Stimulated activated CD8-positive, alpha-beta memory T cell treated with anti-CD3 and anti-CD28 coated beads, Interleukin-7, amount 100 ng/mL, for 1 hour (primary cell): ENCODE results near the gene TACC2.

ENCODE experiments used
- DNase-seq, 2 donors: peaks; one replicate each; pipeline ENCODE4 v3.0.0-alpha.2; 2020; ENCODE audit warnings: low read depth in 2 of 2

The TACC2 gene

DNA sequence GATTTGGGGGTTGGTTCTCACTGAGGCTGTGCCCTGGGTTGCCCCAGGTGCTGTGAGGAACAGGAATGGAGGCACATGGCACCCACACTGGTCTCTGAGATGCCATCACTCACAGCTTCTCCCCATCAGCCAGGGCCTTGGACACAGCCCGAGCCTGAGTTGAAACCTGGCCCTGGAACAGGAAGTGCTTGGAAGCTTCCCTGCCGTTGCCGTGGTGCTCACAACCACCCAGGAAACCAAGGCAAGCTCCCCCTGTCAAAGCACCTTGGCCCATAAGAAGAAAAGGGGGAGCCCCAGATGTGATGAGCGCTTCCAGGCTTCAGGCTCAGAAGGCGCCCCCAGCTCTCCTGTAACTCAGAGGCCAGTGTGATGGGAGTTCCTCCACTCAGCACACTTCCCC lies 282.1 kb downstream of the TACC2 start, which contains the start of gene BTBD16:
Gene BTBD16, plus strand, starts transcription at position 221 of the 400 bp plus-strand sequence. CDS start 3,786 bp downstream, outside the sequence.
- no peak for DNase-seq

DNA sequence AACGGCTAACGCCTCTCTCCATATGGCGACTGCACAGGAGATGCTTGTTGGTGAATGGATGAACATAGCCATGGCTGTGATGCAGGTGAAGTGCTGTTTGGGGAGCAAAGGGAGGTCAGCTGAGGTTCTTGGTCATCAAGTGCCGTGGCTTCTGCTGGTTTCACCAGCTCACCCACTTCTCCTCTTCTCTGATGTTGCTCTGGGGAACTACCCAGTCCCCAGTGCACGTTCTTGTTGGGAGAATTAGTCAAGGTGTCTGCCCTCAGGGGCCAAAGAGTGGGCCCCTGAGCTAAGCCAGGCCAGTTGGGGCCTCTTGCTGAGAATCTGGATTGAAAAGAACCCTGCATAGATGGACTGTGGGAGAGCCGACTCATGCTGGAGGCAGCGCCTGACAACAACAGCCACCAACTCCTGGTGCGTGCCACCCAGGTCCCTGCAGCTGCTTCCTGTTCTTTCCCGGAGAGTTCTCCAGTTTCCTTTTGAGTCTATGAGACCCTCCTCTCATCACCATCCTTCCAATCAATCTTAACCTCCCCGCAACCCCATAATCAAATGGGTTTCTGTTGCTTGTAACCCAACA lies 285.1 kb downstream of the TACC2 start:
- DNase-seq, result no peak

DNA sequence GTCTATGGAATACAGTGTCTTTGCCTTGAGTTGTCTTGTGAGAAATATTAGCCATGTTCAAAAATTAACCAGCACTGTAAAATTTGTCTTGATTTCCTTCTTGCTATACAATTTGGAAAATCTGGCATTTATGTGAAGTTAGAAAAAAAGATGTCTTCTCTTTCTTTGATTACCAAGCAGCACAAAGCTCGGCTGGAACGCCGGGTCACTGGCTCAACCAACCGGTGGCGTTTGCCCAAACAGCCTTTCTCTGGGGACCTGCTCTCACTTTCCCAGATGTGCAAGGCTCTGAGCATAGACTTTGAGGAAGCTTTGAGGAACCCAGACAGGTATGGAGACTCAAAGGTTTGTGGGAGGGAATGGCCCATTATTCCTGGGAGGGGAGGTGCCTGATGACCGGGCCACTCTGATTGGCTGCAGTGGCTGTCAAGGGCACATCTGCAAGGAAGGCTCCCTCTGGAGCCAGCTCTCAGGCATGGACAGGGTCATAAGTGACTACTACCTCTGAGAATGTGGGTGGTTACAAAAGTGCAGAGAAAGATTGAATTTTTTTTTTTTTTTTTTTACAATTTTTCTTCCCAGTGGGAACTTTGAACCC lies 287.7 kb downstream of the TACC2 start:
- DNase-seq, result no peak

DNA sequence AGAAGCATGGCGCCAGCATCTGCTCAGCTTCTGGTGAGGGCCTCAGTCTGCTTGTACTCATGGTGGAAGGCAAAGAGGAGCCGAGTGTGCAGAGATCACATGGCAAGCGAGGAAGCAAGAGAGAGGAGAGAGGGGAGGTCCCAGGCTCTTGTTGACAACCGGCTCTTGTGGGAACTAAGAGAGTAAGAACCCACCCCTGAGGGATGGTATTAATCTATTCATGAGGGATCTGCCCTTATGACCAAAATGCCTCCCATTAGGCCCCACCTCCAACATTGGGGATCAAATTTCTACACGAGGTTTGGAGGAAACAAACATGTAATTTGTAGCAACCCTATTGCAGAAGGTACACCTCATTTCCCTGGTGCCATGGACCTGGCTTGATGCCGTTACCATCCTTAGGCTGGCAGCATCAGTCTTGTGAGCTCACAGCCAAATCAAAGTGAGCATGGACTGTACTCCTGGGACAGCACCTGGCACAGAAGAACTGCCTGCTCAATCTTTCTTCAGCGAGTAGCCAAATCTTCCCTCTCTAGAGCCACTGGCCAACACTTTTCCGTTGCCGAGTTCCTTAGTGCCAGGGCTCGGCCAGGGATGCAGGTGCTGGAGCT lies 288.7 kb downstream of the TACC2 start:
- no peak for DNase-seq

DNA sequence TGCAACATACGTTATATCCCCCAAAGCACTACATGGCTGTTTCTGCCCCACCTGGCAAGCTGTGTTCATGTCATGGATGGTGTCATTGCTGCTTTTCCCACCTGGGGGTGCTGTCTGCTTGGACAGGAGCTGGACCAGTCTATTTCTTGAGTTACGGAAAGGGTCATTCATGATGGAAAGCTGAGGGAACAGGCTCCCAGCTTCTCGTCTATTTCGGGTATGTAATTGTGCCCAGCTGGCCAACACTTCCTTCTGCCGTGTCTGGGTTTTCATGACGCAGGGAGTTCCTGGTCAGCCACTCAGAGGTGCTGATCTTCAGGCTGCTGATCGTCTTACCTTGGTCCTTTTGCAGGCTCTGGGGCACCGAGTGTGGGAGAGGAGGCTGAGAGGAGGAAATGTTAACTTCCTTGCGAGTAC lies 290.8 kb downstream of the TACC2 start:
- DNase-seq, result no peak

DNA sequence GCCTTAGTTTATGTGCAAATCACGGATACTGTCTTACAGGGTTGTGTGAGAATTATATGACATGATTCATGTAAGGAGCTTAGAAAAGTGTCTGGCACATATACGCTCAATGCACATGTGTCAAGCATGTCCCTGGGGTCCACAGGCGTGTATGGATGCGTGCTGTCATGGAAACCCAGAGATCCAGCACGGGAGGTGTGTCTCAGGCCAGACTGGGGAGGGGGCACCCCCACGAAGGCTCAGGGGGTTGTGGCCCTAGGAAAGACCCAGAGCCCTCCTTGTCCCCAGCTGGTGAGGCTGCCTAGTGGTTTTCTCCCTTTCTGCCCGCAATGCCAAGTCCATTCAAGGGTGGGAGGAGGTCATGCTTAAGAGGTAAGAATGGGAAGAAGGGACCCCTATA lies 291.2 kb downstream of the TACC2 start:
- DNase-seq, result no peak

DNA sequence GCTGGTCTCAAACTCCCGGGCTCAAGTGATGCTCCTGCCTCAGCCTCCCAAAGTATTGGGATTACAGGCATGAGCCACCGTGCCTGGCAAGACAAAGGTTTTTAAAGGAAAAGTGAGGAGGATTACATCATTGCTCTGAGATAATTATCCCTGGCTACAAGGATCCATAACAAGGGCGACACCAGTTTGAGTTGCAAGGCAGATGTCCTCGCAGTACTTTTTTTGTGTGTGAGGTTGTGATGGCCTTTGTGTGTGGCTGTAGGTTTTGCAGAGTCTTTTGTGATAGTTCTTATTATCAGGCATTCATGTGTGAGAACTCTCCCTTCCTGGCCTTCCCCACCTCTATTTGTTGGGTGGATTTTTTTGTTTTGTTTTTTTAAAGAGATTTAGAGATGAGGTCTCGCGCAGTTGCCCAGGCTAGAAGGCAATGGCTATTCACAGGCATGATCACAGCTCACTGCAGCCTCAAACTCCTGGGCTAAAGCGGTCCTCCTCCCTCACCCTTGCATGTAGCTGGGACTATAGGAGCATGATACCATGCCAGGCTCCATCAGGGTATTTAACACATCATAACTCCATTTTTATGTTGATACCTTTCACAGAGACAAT lies 292.2 kb downstream of the TACC2 start:
- no peak for DNase-seq

DNA sequence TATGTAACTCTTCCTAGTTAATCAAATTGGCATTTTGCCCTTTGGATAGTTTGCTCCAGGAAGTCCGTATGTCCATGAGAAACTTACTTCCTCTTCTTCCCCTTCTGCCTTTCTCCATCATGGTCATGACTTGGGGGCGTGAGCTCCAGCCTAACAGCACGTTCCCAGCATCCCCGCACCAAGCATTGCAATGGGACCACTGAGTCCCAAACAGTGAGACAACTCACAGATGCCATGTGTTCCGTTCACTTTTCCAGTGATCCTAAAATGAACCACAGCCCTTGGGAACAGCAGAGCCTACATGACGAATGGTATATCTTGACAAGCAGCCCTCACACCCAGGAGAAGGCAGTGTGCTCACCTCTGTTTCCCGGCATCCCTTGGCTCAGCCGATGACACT lies 292.8 kb downstream of the TACC2 start:
- no peak for DNase-seq

DNA sequence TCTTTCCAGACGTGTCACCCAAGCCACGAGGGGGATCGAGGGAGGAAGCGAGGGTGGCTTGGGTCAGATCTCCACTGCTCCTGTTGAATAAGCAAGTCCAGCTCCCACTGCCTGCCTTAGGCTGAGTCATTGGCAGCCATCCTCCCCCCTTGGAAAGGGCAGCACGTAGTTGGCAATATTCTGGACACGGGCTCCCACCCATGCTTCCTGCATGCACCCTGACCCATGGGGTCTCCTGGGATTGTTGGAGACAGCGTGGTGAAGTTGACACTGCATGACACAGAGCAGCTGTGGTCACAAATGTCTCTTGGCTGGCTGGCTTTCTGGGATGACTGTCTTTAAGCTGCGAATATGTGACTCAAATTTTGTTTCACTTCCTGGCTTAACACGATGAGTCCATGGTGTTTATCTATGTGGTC lies 293.3 kb downstream of the TACC2 start:
- no peak for DNase-seq

DNA sequence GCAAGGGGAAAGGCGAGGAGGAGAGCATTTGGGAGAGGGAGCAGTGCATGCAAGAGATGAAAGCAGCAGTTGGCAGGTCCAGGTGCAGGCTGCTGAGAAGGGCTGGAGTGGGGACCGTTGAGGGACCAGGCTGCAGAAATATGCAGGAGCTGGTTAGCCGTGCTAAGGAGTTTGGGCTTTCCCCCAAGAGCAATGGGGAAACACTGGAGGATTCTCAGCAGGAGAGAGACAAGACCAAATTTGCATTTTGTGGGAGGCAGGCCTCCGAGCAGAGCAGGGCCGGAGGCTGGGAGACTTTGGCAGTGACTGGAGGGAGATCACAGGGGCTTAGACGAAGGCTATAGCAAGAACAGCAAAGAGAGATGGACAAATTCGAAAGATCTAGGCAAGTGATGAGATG lies 293.9 kb downstream of the TACC2 start:
- no peak for DNase-seq

DNA sequence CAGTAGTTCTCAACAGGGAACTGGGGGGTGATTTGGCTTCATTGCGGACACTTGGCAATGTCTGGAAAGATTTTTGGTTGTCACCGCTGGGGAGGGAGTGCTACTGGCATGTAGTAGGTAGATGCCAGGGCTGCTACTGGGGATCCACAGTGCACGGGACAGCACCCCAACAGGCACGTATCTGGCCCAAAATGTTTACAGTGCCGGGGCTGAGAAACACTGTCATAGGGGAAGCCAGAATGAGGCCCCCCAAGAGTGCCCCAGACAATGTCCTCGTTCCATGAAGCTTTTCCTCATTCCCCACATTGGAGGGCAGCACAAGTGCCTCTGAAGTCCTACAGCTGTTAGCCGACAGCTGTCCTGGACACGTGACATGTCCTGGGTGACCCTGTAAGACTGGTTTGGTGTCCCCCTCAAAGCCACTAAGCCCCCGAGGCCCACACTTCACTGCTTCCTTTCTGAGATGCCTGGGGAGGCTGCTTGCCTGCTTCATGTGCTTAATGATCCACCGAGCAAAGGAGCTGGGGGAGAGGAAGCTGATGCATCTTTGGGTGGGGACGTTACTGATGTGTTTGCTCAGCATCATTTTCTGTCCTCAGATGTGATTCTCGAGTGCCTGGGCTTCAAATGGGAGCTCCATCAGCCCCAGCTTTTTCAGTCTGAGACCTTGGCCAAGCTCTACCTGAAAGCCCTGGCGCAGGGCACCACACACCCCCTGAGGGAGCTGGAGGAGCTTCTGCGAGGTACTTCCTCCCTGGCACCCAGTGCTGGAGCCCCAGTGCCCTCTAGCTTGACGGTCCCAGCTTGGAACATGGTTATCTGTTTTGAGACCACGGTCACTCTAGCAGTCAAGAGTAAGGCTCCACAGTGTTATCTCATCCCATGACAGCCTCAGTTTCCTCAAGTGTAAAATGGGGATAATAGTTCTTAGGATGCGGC lies 296.8 kb downstream of the TACC2 start:
- no peak for DNase-seq

DNA sequence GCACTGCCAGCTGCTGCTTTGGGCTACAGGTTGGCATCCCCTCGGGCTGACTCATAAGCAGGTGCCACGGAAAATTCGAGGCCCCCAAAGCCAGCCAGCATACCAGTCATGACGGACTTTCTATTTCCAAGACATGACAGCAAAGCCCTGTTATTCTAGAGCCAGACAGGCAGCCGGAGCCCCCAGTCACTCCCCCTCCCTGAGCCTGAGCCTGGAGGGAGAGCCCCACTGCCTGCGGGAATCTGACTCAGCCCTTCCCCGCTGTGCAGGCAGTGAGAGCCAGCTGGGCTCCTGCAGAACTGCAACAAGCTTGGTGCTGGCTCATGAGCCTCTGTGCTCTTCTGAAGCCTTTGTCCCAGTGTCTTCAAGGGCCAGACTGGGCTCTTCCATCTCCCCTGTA lies 297.9 kb downstream of the TACC2 start:
- DNase-seq, result no peak

DNA sequence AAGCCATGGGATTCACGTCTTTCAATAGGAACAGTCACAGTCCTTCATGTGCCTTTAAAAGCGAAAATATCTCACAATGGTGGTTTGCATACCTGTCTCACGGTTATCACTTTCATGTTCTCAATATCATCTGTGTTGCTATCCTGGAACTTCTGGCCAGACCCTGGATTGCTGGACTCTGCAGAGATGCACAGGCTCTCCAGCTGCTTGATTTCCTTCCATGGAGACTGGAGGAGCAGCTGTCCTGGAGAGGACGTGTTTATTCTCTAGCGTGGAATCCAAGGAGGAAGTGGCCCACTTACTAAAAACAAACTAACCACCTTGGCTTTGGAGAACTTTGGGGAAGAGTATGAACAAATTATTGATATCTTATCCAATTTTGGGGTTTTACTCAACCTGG lies 298.6 kb downstream of the TACC2 start:
- DNase-seq, result no peak

DNA sequence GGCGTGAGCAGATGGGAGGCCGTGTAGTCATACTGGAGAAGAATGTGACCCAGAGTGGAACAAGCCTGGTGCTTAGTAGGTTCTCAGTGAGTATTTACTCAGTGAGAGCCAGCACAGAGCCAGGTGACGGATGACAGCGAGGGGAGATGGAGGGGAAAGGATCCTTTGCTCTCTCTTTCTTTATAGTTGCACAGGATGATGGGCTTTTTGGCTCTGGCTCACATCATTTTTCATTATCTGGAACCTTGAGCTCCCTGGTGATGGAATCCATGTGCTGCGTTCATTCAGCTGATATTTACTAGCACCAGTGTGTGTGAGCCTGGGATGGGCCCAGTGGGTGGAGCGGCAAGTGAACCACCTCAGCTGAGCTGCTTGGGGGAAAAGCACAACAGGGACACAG lies 299.3 kb downstream of the TACC2 start:
- DNase-seq, result no peak

DNA sequence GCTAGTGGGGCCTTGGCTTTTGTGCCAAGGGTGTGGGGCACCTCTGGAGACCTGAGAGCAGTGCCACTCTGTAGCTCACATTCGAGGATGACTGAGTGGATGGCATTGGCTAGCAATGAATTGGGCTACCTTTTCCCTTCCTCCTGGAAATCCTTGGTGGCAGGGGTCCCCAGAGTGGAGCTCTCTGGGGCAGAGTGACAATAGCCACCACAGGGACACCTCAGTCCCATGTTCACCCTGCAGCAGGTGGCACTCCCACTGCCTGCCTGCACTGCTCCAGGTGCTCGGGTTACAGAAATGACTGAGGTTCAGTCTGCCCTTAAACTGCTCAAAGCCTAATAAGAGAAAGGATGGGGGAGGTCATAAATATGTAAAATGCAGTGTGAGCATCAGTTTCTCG lies 300.0 kb downstream of the TACC2 start:
- DNase-seq, result no peak

DNA sequence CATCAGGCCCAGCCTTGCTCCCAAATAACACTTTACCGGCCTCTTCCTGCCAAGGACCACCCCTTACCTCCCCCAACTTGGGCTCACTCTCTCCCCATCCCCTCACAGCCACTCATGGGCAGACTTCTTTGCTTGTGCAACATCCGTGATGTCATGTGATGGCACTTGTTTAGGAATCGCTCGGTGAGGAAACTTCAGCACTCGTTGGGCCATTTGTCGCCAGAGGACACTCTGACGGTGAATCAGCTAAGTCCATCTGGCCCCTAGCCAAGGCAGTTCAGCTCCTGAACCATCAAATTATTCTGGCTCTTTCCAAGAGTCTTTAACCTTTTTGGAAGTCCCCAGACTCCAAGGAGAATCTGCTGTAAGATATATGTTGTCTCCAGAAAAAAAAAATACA lies 301.4 kb downstream of the TACC2 start:
- DNase-seq, result no peak

DNA sequence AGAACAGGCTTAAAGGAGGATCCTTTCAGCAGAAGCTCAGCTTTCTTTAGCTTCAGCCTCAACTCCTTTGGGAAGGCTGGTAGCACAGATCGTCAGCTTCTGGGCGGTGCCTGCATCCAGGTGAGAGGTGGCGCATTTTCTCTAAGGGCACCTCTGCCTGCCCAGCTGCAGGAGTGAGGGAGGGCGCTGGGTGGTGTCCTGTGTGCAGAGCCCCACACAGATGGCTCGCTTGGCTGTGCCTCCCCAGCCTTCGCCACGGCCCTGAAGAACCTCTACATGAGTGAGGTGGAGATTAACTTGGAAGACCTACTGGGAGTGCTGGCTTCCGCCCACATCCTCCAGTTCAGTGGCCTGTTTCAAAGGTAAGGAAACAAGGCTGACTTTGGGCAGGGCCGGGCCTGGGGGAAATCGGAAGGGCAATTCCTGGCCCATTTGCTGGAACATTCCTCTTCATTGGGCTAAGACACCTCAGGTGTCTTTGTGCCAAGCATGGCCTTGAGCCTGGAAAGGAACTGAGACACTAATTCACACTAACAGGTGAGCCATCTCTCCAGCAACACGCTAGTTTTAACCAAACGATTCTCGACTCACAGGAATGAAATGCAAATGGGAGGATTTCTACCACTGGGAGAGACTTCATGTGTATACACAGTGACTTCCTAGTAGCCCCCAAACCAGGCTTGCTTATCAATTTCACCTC lies 302.0 kb downstream of the TACC2 start:
- no peak for DNase-seq

DNA sequence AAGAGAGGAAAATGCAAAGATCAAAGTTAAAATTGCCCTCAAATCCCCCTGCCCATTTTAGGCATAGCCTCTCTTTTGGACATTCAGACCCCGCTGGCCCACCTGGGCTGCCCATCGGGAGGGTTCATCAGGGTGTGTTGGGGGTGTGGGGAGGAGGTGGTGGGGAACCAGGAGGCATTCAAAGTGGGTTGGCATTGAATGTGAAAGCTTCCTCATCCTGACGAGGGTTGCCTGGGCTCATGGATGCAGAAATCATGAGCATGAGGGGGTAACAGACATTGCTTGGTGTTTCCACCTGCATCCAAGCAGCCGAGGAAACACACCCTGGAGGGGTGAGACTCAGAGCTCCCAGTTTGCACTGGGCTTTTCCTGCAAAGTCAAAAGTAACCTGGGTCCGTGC lies 302.8 kb downstream of the TACC2 start:
- no peak for DNase-seq

DNA sequence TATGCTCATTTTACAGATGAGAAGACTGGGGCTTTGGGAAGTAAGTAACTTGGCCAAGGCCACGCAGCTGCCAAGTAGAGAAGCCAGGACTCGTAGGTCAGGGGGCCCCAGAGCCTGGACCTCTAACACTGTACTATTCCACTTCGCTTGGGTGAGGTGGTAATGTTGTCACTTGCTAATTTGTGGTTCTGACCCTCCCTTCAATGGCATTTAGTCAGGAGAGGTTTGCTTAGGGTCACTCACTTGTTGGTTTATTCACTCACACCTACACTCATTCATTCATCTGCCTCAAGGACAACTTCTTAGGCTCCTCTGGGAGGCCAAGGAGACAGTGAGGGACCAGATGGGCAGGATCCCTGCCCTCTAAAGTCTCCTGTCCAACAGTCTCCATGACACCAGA lies 303.4 kb downstream of the TACC2 start:
- no peak for DNase-seq

DNA sequence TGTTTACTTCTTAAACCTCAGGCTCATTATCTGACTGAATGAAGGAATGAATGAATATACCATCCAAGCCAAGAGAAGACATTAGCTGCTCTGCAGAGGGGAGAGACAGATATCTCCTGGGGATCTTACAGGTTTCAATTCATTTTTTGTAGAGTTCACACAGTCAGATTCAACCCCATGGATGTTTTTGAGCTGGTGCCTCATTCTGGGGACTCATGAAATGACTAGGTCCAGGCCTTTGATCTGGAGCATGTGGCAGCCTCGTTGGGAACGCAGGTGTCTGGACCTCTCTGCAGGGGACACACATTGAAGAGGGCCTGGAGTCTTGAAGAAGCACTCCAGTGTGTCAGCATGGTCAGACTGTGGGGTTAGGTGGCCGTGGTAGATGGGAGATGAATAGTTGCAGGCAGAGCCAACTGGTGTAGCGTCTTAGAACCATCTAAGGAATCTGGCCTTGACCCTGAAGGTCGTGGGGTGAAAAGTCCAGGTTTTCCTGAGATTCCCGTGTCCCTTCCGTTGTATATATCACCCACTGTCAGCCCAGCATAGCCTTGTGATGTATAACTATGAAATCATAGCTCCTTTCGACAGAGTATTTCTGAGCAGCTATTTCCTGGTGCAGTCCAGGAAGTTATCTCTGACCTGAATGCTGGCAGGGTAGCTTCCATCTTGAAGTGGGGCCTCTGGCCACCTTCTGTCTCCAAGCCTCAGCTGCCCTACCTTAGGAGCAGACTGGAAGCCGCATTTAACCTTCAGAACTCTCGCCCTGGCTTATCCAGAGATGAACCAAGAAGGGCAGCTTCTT lies 304.4 kb downstream of the TACC2 start:
- no peak for DNase-seq

DNA sequence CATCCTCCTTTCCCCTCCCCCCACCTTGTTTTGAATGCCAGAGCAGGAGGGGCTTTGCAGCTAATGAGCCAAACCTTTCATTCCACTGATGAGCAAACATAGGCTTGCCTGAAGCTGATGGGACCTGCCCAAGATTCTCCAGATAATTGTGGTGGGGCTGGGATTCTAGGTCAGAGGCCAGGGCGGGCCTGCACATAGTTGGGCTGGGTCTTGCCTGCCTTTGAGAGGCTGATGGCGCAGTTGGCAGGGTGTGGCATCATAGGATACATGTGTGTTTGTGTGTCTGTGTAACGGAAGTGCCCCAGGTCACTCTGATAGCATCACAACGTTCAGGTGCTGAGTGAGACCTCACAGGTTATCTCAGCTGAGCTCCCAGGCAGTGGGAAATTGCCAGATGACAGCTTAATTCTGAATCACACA lies 305.0 kb downstream of the TACC2 start:
- no peak for DNase-seq
